Kidney epithelial cell (primary cell): ENCODE measurements around the gene ANKRD62. TPM values are rescaled to one million over a fixed set of nuclear protein-coding genes. Genes with fewer than 3 reads are reported as not detected.

ENCODE experiments used
- DNase-seq: peaks from one replicate; pipeline ENCODE4 v3.0.0-alpha.2; 2010; ENCODE audit warnings: low read depth
- H3K27me3 ChIP-seq: 2 replicates; pipeline ENCODE4 v1.6.0; 2011; ENCODE audit warnings: low read length; ENCODE audit not compliant: control insufficient read depth, insufficient read depth
- H3K36me3 ChIP-seq: 2 replicates; pipeline ENCODE4 v1.5.1; 2011; ENCODE audit warnings: low read length; ENCODE audit not compliant: control insufficient read depth, insufficient read depth
- H3K4me3 ChIP-seq: 2 replicates; pipeline ENCODE4 v1.5.1; 2011; ENCODE audit warnings: low read depth, mild to moderate bottlenecking, control low read depth, low read length
- total RNA-seq: library from RNA; depleted of rRNA; stranded (reverse); fragments of >200 nt; gene quantifications from 2 replicates; pipeline ENCODE4 v1.2.3, GENCODE V29; 2015
- TF ChIP-seq, protein P1 (sequence below): IDR thresholded peaks from 2 replicates; pipeline ENCODE4 v1.5.1; 2011; ENCODE audit warnings: mild to moderate bottlenecking, moderate library complexity, low read length, control low read depth, inconsistent platforms; ENCODE audit not compliant: insufficient read depth, poor library complexity, severe bottlenecking

ANKRD62 gene
- total RNA-seq, 1 donor from 2014 or later = not detected

DNA sequence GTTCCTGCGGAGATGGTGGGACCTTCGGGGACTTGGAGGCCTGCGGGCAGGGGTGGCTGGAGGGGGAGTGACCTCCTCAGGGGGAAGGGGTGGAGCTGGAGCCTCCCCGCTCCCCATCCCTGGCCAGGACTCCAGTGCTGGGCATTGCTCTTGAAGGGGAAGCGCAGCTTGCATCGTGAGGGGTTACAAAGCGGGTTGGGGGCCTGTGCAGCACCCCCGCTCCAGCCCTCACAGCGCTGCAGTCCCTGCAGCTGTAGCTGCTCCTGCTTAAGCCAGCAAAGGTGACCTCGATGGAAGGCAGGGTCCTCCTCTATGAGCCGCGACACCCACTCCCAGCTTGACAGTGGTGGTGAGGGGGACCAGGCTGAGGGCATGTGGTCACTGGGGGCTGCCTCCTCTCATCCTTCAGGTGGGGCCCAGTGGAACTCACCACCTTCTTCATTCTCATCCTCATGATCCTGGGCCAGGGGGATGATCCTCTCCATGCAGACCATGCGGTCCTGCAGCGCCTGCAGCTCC, 36.7 kb upstream of the ANKRD62 start:
- Histone ChIP-seq H3K36me3 (no peaks in the 10 kb centered on the region), H3K27me3 (no peaks in the 10 kb centered on the region), H3K4me3 (no peak overlapping the region)
- no peak for DNase-seq
- TF ChIP-seq, protein P1, sequence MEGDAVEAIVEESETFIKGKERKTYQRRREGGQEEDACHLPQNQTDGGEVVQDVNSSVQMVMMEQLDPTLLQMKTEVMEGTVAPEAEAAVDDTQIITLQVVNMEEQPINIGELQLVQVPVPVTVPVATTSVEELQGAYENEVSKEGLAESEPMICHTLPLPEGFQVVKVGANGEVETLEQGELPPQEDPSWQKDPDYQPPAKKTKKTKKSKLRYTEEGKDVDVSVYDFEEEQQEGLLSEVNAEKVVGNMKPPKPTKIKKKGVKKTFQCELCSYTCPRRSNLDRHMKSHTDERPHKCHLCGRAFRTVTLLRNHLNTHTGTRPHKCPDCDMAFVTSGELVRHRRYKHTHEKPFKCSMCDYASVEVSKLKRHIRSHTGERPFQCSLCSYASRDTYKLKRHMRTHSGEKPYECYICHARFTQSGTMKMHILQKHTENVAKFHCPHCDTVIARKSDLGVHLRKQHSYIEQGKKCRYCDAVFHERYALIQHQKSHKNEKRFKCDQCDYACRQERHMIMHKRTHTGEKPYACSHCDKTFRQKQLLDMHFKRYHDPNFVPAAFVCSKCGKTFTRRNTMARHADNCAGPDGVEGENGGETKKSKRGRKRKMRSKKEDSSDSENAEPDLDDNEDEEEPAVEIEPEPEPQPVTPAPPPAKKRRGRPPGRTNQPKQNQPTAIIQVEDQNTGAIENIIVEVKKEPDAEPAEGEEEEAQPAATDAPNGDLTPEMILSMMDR = no peak

DNA sequence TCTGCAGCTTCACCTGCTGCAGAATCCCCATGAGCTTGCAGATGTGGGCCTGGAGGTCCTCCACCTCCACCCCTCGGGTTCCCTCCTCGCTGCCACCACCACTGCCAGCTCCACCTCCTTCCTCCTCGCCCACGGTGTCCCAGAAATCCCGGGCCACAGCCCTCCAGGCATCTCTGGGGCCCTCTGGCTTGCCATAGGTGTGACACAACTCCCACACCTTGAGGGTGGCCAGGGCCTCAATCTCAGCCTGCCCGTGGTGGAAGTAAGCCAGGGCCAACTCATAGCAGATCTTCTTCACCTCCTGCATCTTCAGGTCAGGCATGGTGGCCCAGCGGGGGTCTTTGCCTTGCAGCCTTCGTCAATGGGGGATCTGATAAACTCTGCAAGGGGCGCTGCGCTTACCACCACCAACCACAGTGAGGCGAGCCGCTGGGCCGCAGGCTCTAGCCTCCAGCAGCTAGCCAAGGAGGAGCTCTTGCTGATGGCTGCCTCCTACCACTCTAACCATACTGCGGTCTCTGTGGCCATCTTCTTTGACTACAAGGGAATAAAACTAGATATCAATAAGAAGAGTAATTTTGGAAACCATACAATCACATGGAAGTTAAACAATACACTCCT, 36.1 kb upstream of the ANKRD62 start:
- Histone ChIP-seq H3K4me3 (no peak overlapping the region), H3K27me3 (no peaks in the 10 kb centered on the region), H3K36me3 (no peaks in the 10 kb centered on the region)
- no peak for DNase-seq
- TF ChIP-seq, protein P1 = no peak

DNA sequence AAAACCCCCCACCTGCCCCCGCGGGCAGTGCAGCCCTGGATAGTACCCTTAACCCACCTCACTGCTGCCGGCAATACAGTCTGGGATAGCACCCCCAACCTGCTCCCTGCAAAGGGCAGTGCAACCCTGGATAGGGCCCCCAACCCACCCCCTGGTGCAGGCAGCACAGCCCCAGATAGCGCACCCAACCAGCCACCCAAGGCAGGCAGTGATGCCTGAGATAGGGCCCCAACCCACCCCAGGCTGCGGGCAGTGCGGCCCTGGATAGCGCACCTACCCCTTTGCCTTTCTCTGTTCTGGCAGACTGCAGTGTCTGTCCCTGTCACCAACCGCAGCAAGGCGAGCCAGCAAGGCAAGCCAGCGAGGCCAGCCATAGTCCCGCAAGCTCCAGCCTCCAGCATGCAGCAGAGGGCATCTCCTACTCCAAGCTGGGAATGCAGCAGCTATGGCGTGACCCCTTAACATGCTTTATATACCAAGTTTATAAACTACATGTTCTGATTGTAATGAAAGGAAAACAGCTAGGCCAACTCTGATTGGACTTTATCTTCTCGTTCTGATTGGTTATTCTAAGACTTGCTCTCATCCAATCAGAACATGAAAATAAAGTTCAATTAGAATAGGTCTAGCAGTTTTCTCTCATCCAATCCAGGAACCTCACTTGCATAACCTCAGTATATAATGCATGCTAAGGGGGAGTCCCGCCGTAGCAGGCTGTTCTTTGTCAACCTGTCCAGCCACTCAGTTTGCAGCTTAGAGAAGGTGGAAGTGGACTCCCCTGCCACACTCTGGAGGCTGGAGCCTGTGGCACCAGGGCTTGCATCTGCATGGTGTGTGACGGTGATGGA, 34.1 kb upstream of the ANKRD62 start:
- DNase-seq = no peak
- TF ChIP-seq, protein P1 = no peak
- no peaks in the 10 kb centered on the region for H3K27me3 ChIP-seq
- H3K36me3 ChIP-seq = no peaks in the 10 kb centered on the region
- H3K4me3 ChIP-seq = no peak overlapping the region

DNA sequence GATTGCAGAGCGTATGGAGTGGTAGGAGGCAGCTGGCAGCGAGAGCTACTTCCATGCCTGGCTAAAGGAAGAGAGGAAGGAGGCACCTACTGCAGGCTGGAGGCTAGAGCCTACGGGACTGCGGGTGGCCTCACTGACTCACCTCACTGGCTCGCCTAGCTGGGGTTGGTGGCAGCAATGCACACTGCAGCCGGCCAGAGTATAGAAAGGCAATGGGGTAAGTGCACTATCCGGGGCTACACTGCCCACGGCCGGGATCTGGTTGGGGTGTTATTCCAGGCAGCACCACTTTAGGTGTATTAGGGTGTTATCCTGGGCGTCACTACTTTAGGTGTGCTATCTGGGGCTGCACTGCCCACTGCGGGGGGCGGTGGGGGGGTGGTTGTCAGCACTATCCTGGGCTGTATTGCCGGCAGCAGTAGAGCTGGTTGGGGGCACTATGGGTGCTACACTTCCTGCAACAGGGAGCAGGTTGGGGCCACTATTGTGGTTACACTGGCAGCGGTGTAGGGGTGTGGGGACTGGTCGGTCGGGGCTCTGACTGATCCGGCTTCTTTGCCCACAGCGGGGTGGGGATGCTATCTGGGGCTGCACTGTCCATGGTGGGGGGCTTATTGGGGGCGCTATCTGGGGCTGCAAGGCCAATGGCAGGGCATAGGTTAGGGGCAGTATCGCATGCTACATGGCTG, 33.3 kb upstream of the ANKRD62 start:
- Histone ChIP-seq H3K36me3 (no peaks in the 10 kb centered on the region), H3K4me3 (no peak overlapping the region), H3K27me3 (no peaks in the 10 kb centered on the region)
- no peak for DNase-seq
- TF ChIP-seq, protein P1 = no peak

DNA sequence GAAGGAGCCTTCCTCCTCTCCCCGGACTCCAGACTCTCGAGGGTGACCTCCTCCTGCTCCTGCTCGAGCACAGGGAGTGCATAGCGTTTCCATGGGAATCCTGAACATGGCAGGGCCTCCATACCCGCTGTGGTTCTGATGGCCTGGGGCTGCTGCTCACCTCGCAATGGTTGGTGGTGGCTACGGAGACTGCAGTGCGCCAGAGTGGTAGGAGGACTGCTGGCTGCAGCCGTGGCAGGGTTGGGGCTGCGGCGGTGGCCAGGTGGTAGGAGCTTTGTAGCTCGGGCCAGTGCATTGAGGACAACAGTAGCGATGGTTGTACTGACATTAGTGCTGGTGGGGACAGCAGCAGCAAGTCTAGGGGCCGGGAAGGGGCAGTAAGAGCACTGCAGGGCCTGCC, 32.0 kb upstream of the ANKRD62 start:
- Histone ChIP-seq H3K36me3 (no peaks in the 10 kb centered on the region), H3K27me3 (no peaks in the 10 kb centered on the region), H3K4me3 (no peak overlapping the region)
- DNase-seq = no peak
- TF ChIP-seq, protein P1 = no peak
